ENCODE data around the gene COL6A3.

The COL6A3 gene

DNA sequence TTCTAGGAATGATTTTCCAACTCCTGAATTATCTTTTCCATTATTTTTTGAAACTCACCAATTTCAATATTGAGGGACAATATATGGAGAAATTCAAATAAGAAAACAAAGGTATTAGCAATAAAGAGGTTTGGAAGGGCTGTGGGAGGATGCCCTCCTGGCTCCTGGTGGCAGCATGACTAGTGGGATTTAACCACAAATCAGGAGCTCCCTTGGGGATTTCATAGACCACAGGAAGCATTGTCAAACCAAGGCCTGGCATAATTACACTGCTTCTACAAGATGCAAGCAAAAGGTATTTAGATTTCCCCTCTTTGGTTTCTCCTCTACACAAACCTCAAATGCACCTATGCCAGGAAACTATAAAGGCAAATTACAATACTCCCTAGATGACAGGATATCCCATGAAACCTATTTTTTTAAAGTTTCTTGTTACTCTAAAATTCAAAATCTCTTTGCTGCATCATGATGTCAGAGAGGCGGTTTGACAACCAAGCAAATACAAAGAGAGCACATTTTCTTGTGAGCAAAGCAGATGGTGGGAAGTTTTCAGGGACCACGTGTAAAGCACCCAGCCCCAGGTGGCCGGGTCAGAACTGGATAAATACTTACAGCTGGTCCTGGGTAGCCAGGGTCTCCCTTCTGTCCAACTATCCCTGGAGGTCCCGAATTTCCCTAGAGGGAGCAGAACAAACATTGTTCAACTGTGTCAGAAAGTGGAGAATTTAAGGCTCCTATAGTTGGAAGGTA, 67.9 kb downstream of the COL6A3 start:
- no peak for DNase-seq (ENCODE audit: low read depth in 2 of 2)

DNA sequence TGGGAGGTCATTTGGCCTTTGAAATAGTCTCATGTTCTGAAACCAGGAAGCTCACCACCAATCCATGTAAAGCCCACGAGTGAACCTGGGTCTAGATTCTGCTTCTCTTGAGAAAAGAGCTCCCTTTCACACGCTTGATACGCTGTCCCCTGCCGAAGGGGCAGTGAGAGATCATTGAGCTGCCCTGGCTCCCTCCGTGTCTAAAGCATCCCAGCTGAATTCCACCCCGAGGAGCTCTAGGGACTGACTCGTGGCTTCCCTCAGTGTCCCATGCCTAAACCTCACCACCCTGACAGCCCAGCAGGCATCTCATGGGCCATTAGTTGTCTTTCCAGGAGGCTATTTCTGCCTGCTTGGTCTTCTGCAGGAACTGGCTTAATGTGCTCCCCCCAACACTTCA, 68.6 kb downstream of the COL6A3 start:
- DNase-seq (ENCODE audit: low read depth in 2 of 2), result no peak

DNA sequence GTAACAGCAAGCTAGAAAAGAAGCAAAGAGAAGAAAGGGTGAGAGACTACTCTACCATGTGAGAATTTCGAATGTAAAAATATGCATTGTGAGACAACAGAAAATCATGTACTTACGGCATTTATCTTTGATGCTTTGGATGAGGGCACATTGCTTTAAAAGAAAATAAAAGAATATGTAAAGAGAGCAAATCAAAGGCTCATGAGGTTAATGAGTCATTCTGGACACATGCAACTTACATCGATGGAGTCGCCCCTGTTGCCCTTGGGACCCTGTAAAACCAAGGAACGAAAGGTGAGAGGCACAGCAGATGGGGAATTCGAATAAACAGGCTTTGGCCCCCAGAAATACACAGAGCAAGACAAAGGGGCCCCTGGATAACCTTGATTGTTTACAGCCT, 69.0 kb downstream of the COL6A3 start:
- no peak for DNase-seq (ENCODE audit: low read depth in 2 of 2)

DNA sequence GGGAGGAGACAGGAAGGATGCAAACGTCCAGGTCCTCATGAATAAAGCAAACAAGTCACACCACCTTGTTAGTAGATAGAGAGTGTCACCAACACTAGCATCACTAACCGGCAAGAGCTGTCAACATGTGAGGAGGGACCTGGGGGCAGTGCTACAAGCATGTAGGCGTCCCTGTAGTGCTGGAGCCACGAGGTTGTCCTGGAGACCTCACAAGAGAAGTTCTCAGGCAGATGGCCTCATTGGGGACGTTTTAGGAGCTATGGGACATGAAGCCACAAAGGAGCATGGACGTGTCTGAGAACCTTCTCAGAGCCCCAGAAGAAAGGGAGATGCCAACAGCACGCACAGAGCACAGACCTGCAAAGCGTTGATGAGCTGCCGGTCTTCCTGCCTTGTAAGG, 70.0 kb downstream of the COL6A3 start:
- no peak for DNase-seq (ENCODE audit: low read depth in 2 of 2)

DNA sequence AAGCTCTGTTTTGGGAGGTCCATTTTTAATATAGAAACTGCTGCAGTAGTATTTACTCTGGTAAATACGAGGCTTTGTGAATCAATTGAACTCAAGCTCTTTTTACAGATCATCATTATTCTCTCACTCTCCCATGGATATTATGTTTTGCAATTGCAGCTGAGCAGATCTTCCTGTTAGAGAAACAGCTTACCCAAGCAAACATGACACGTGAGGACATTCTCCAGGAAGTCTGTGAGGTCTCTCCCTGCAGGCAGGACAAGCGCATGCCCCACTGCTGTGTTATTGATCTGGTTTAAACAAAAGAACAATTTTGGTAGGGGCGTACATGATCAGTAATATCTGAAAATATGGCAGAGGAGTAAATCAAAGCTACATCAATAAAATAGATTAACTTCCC, 72.1 kb downstream of the COL6A3 start:
- DNase-seq (ENCODE audit: low read depth in 2 of 2), result no peak

DNA sequence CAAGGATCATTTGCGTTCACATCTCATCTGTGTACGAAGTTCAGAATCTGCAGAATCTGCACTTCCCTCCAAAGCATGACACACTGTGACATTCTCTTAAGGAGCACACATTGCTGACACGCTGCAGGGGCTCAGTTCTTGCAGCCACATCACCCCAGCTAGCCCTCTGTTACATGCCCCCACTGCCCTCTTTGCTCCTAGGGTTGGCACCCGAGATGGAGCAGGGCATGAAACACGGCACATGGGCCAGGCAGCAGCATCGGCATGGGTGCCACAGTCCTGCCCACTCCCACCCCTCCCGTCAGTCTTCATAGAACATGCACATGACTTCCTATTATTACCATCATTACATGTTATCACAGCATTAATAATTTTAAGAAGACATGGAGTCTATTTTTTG, 76.4 kb downstream of the COL6A3 start:
- no peak for DNase-seq (ENCODE audit: low read depth in 2 of 2)

DNA sequence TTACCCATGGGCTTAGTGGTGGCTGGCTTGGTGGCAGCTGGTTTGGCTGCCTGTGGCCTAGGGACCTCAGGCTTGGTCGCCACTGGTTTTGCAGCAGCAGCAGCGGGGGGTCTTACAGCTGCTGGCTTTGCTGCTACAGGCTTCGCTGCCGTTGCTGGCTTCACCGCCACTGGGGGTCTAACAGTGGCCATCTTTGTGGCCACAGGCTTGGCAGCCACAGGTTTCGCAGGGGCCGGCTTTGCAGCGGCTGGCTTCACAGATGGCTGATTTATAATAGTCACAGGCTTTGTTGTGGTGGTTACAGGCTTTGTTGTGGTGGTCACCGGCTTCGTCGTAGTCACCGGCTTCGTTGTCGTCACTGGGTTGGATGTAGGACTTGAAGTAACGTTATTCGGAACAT, 77.8 kb downstream of the COL6A3 start:
- no peak for DNase-seq (ENCODE audit: low read depth in 2 of 2)

DNA sequence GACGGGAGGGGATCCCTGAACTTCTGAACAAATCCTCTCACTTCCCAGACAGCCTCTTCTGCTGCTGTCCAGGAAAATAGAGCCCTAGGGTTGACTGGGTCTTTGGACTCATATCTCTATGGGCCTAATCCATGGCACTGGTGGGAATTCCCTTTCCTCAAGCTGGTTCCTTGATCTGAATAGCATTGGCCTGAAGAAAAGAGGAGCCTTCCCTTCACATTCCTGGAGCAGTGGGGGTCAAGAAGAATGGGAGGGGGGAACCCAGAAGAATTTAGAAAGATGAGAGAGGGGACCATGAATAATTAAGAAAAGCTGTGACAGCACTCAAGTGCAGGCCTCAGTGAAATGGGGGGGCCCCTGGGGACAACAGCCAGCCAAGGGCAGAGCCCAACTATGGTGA, 80.2 kb downstream of the COL6A3 start:
- no peak for DNase-seq (ENCODE audit: low read depth in 2 of 2)

DNA sequence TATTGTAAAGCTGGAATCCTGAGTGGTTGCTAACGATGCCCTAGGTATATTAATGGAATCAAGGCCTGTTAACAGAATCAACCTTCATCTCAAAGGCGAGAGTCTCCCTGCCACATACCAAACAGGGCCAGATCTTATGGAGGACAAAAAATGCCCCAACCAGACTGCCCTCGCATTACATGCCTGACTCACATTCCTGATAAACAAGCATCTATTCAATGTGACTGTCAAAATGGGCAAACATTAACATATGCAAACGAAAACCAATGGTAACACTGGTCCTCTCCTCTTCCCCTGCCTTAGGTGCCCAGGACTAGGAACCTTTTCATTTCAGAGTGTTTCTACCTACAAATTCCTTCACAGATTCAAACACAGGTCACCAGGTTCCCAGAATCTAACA, 83.4 kb downstream of the COL6A3 start:
- no peak for DNase-seq (ENCODE audit: low read depth in 2 of 2)

DNA sequence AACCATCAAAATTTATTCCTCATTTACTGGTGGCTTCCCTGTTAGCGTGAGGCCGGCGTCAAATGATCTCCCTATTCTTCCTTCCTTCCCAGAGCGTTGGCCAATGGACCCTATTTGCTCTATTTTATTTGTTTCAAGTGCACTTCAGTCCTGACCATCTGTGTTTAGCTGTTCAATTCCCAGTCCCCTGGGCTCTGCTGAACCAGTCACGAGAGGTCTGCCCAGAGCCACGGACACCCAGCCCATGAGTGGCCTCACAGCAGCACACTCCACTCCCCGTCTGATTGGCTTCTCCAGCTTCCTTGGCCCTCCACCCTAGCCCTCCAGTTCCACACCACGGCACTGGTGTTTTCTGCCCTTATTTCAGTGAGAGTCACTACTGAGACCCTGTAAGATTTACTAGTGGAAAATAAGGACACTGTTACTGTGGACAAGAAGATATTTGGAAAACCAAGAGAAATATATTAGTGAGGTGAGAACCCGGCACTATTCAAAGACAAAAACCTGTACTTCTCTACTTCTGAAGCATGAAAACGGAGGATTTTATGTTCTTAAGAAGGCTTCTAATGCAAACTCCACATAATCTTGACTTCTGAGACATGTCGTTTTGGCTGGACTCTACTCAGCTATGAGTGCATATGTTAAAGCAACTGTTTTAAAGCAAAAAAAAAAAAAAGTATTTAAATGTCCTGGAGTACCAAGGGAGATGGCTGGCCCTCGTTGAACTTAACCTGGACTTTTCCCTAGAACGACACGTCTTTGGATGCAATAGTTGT, 86.6 kb downstream of the COL6A3 start:
- no peak for DNase-seq (ENCODE audit: low read depth in 2 of 2)

DNA sequence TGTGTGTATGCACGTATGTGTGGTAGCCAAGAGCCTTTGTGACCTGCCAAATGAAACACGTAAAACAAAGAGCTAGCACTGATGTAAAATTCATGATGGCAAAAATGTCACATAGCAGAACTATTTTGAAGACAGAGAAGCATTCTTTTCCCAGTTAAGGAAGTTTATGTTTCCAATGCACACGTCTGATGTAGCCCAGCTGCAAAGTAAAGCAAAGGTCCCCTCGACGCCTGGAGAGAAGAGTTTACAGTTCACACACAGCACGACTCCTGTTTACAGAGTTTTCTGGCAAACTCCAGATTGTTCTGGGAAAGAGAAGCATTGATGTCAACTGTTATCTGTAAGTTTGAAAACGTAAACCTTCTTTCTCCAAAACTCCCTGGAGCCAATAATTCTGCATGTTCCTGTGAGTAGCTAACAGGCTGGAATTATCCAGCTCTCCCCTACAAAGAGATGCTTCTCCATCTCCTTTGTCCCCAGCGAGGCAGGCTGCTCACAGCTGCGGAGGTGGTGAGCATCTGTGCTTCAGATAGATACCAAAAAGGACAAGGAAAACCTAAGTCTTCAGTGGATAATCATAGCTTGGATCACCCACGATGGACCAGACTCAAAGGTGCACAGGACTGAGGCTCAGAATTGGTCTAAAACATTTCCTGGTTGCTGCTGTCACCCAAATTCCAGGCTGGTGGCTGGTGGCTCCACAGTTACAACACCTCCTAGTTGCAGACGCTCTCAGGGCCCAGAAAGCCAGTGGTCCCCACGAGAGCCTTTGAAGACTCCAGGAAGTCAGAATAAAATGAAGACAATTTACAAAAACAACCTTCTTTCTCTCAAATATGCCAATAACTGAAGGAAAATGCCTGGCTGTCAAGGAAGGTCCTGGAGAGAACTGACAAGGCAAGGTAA, 87.4 kb downstream of the COL6A3 start:
- DNase-seq (ENCODE audit: low read depth in 2 of 2), result no peak

DNA sequence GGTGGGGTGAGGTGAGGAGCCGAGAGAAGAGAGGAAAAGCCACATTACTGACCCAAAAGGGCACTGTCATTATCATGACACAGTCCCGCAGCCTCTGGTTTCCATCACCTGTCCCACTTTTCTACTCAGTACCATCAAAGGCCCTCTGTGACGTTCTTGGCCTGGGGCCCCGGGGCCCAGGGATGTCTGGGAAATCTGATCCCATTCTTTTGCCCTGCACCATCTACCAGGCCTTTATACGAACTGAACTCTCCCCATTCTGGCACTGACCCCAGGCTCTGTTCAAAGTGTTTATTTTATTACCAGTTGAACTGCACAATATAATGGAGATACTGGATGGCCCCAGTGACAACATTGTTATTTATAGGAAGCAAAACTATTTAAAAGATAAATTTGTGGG, 89.1 kb downstream of the COL6A3 start:
- DNase-seq (ENCODE audit: low read depth in 2 of 2), result no peak

DNA sequence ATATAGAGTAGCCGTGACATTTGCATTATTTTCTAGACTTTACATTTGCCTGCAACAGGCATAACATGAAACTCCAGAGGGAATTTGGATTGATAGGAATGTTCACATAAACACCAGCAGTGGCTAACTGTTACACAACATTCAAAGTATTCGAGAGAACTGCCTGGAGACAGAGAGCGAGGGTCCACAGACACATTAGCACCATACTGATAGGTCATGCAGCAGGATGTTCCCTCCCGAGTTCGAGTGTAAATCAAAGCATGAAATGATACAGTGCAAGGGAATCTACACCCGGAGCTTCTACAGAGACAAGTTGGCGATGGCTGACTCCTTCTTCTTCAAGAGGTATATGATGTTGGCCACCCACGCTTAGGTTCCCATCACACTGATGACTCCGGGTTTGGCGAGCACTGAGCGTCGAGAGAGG, 89.5 kb downstream of the COL6A3 start:
- DNase-seq (ENCODE audit: low read depth in 2 of 2), result no peak

DNA sequence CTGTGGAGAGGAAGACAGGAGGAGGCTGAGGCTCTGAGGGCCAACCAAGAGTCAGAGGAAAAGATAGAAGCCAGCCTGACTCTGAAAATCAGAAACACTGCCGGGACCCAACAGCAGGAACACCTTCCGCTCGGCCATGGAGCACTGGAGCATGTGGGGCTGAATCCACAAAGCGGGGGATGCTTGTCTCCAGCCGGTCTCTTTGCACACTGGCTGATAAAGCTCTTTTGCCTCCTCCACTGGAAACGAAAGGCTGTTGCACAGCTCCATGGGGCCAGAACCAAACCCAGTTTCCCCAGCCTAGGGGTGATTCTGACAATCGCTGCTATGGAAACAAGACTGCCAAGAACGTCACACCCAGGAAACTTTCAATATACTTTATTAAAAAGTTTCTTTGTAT, 90.3 kb downstream of the COL6A3 start:
- DNase-seq (ENCODE audit: low read depth in 2 of 2), result no peak

DNA sequence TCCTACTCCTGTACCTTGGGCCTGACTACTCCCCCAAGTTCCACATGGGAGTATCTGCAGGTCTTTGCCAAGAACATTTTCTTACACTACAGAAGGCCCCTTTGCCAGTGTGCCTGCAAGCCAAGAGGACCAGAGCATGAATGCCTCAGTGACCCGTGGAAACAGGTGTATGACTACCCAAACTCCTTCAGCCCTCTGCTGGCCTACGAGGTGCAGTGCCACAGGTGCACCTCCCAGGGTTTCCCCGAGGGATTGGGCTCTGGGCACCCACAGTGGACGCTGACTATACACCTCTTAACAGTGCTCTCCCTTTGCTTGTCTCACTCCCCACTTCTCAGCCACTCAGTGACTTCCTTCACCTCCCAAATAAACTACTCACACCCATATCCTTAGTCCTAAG, 91.4 kb downstream of the COL6A3 start:
- DNase-seq (ENCODE audit: low read depth in 2 of 2), result no peak

DNA sequence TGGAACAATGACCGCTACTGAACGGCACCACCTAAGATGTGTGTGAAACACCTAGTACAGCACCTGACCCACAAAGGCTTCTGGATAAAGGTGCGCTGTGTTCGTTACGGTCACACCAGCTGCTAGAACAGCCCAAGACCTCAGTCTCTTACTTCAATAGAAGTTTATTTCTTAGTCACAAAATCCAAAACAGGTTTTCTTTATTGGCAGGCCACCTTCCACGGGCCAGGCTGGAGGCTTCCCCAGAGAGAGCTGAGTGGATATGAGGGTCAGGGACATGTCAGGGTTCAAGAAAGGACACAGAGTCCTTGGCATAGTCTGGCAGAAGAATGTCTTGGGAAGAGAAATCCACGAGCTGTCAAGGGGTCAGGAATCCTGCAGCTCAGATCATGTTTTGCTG, 92.2 kb downstream of the COL6A3 start:
- no peak for DNase-seq (ENCODE audit: low read depth in 2 of 2)

DNA sequence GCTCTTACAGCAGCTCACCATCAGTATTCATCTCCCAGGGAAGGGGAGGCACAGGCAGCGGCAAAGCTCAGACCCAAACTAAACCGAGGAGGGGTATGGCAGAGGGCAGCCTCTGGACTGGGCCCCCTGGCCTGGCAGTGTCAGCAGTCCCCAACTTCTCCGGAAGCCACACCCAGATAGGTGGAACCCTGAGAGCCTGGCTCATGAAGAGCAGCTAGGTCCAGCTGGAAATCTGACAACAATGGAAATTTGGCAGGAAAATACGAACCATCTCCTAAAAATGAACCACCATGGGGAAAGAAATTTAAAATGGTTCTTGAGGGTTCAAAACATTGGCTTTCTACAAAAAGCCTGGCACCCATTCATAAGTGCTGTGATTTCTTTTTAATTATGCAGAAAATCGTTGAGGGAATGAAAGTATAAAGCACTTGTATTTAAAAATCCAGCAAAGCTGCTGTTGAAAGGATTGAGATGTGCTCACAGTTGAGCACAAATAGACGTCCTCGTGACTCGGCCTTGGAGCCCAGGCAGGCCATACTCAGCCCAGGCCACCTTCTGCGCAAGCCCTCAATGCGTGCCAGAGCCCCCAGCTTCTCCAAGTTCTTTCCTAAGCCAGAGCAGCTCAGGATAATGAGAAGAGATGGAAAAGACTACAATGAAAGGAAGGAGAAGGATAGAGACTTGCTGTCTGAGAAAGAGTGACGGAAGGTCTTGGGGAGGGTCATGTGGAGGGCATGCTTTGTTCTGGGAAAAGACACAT, 93.0 kb downstream of the COL6A3 start:
- no peak for DNase-seq (ENCODE audit: low read depth in 2 of 2)

DNA sequence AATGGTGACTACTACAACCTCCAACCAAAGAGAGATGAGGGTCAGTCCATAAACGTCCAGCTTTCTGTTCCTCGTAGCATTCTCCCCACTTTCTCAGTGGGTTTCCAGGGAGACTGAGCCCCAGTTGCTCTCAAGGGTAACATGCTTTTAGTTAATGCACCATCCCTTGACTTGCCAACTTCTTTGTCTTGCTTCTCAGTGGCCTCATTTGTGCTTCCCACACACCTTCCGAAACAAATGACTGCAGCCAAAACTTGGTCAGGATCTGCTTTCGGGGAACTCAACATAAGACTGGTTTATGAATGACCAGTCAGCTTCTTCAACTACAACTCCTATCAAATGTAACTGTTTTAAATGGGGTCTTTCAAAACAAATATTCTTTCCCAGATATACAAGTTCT, 94.1 kb downstream of the COL6A3 start:
- no peak for DNase-seq (ENCODE audit: low read depth in 2 of 2)

DNA sequence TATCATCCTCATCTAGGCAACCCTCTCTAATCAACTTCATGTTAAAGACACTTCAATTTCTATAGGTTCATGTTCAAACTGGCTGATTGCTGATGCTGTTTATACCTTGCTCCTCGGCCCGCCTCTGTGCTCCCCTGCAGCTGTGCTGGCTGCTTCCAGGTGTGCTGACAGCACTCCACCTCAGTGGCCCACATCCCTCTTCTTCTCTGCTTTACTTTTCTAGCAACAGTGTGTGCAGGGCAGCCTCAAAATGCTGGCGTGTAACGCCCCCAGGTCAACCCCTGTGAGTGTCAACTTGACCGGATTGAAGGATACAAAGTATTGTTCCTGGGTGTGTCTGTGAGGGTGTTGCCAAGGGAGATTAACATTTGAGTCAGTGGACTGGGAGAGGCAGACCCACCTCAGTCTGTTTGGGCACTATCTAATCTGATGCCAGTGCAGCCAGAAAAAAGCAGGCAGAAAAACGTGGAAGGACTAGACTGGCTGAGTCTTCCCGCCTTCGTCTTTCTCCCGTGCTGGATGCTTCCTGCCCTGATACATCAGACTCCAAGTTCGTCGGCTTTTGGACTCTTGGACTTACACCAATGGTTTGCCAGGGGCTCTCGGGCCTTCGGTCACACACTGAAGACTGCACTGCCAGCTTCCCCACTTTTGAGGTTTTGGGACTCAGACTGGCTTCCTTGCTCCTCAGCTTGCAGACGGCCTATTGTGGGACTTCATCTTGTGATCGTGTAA, 94.7 kb downstream of the COL6A3 start:
- DNase-seq (ENCODE audit: low read depth in 2 of 2), result no peak

DNA sequence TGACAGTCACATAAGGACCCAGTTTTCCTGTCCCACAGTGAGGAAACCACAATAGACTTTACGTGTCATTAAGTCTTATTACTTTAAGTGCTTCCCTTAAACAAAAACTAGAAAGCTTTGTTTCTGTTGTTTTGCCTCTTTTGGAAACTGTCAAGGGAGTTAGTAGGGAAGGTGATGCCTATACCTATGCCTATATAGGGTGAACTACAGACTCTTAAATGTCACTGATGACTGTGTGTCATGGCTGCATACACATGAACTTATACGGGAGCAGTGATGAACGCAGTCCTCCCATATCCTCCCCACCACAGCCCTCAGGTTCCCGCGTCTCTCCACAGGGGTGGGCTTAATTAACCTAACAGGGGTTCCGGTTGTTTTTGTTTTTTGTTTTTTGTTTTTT, 97.6 kb downstream of the COL6A3 start:
- no peak for DNase-seq (ENCODE audit: low read depth in 2 of 2)

DNA sequence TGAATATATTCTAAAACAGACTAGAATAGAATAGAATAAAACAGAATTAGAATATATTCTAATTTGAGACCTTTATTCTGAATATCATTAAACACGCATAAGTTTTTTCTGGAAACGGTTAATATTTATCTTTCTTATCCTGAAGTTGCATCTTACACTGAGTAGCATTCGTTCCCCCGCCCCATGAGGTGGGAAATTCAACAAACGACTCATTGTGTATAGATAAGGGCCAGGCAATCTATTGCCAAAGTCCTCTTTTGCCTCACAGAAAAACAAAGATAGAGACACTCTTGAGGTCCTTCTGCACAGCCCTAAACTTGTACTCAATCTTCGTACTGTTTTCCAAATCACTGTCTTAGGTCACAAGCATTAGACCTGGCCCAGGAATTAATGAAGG, 98.1 kb downstream of the COL6A3 start:
- no peak for DNase-seq (ENCODE audit: low read depth in 2 of 2)

Measured in stimulated activated CD8-positive, alpha-beta memory T cell treated with anti-CD3 and anti-CD28 coated beads, Interleukin-7, amount 100 ng/mL, for 1 hour (primary cell).